ENCODE results near the gene SLTM.

- TF ChIP-seq CTCF (IDR thresholded peaks at IDR 0.05) (no peak), FOXM1 (IDR thresholded peaks at IDR 0.05; ENCODE audit: low read depth) (no peak), RFX5 (IDR thresholded peaks at IDR 0.05; ENCODE audit: low read length) (no peak), EP300 (IDR thresholded peaks at IDR 0.05; ENCODE audit: borderline replicate concordance in 1 of 2, low read depth in 1 of 2, low read length in 1 of 2) (no peak), USF1 (IDR thresholded peaks at IDR 0.05; ENCODE audit: borderline replicate concordance, low read depth) (no peak)
Observed at GRCh38 chr15:58934114-58934447, 602 bp upstream of the SLTM start.
